Neural progenitor cell (in vitro differentiated cells): ENCODE measurements around the gene MICAL2. TPM values are rescaled to one million over a fixed set of nuclear protein-coding genes. Genes with fewer than 3 reads are reported as not detected.

Experiments used
- DNase-seq: peaks from one replicate; pipeline ENCODE4 v3.0.0-alpha.2; 2016; ENCODE audit warnings: low spot score
- H2AFZ ChIP-seq: fragments of 200-600 bp; sonication (generic); replicated peaks from 2 replicates; pipeline ENCODE4 v1.6.1; 2016; ENCODE audit warnings: antibody characterized with exemption
- H3F3A ChIP-seq: fragments of 200-600 bp; sonication (generic); 2 replicates; pipeline ENCODE4 v1.6.1; 2016; ENCODE audit warnings: antibody characterized with exemption, low read depth
- H3K27ac ChIP-seq: fragments of 200-600 bp; sonication (generic); 2 replicates; pipeline ENCODE4 v1.5.1; 2016; ENCODE audit warnings: mild to moderate bottlenecking
- H3K27me3 ChIP-seq: fragments of 200-600 bp; sonication (generic); 2 replicates; pipeline ENCODE4 v1.6.1; 2016; ENCODE audit warnings: mild to moderate bottlenecking, moderate library complexity
- H3K36me3 ChIP-seq: fragments of 200-600 bp; sonication (generic); 2 replicates; pipeline ENCODE4 v1.5.1; 2016
- H3K4me1 ChIP-seq: fragments of 200-600 bp; sonication (generic); 2 replicates; pipeline ENCODE4 v1.6.1; 2016; ENCODE audit warnings: mixed run types
- H3K4me2 ChIP-seq: fragments of 200-600 bp; sonication (generic); 2 replicates; pipeline ENCODE4 v1.6.1; 2016
- H3K4me3 ChIP-seq: fragments of 200-600 bp; sonication (generic); 2 replicates; pipeline ENCODE4 v1.5.1; 2016
- H3K79me2 ChIP-seq: fragments of 200-600 bp; sonication (generic); 2 replicates; pipeline ENCODE4 v1.6.1; 2016; ENCODE audit warnings: low read depth
- H3K9ac ChIP-seq: fragments of 200-600 bp; sonication (generic); 2 replicates; pipeline ENCODE4 v1.6.1; 2016
- H3K9me3 ChIP-seq: fragments of 200-600 bp; sonication (generic); 2 replicates; pipeline ENCODE4 v1.5.1; 2016; ENCODE audit warnings: low read depth
- H4K20me1 ChIP-seq: fragments of 200-600 bp; sonication (generic); 2 replicates; pipeline ENCODE4 v1.6.1; 2016; ENCODE audit warnings: low read depth
- H3K27ac Mint-ChIP-seq: 3 replicates; pipeline ENCODE4 v1.8.0; 2021; ENCODE audit warnings: mixed read lengths
- H3K27me3 Mint-ChIP-seq: 2 replicates; pipeline ENCODE4 v1.8.0; 2022; ENCODE audit warnings: low read depth, mild to moderate bottlenecking, inconsistent platforms, moderate library complexity, mixed read lengths; ENCODE audit not compliant: insufficient read depth
- H3K36me3 Mint-ChIP-seq: 3 replicates; pipeline ENCODE4 v1.8.0; 2021; ENCODE audit warnings: mixed read lengths
- H3K4me1 Mint-ChIP-seq: 3 replicates; pipeline ENCODE4 v1.8.0; 2021; ENCODE audit warnings: mixed read lengths
- H3K4me3 Mint-ChIP-seq: 3 replicates; pipeline ENCODE4 v1.8.0; 2021; ENCODE audit warnings: mild to moderate bottlenecking, moderate library complexity, mixed read lengths
- H3K9me3 Mint-ChIP-seq: 3 replicates; pipeline ENCODE4 v1.8.0; 2020; ENCODE audit warnings: mixed read lengths
- CTCF ChIP-seq: fragments of 200-600 bp; sonication (generic); IDR thresholded peaks from 2 replicates; pipeline ENCODE4 v1.5.1; 2017; ENCODE audit warnings: antibody characterized with exemption, mild to moderate bottlenecking
- EZH2 ChIP-seq: fragments of 200-600 bp; sonication (generic); IDR thresholded peaks from 2 replicates; pipeline ENCODE4 v1.6.1; 2017; ENCODE audit warnings: antibody characterized with exemption, mild to moderate bottlenecking, moderate library complexity
- EZH2phosphoT487 ChIP-seq: fragments of 200-600 bp; sonication (generic); IDR thresholded peaks from 2 replicates; pipeline ENCODE4 v1.6.1; 2017; ENCODE audit warnings: antibody characterized with exemption
- total RNA-seq: library from RNA; depleted of rRNA; stranded (reverse); fragments of >200 nt; gene quantifications from 2 replicates; pipeline ENCODE4 v1.2.3, GENCODE V29; 2015; ENCODE audit warnings: low replicate concordance

The MICAL2 gene
- total RNA-seq, 1 donor from 2014 or later = 0.60 TPM

- no peaks in the 10 kb centered on the region for H3F3A ChIP-seq
- no peaks in the 10 kb centered on the region for H3K36me3 ChIP-seq
- H3K27me3 ChIP-seq = no peaks in the 10 kb centered on the region
- Mint-ChIP-seq H3K36me3 (no peaks in the 10 kb centered on the region), H3K4me3 (no peak overlapping the region), H3K27ac (no peak overlapping the region), H3K4me1 (peaks cover 9% of the 10 kb centered on the region), H3K9me3 (no peaks in the 10 kb centered on the region), H3K27me3 (peaks cover 5% of the 10 kb centered on the region)
- H3K4me3 ChIP-seq = no peak overlapping the region
- no peak overlapping the region for H2AFZ ChIP-seq
- no peak for DNase-seq
- no peaks in the 10 kb centered on the region for H3K79me2 ChIP-seq
- no peaks in the 10 kb centered on the region for H4K20me1 ChIP-seq
- no peaks in the 10 kb centered on the region for H3K4me1 ChIP-seq
- no peak overlapping the region for H3K9ac ChIP-seq
- TF ChIP-seq EZH2phosphoT487 (no peak), CTCF (no peak), EZH2 (no peak)
- H3K27ac ChIP-seq = no peak overlapping the region
- no peaks in the 10 kb centered on the region for H3K9me3 ChIP-seq
- H3K4me2 ChIP-seq = no peak overlapping the region
Observed at GRCh38 chr11:12258451-12258850, 148.1 kb downstream of the MICAL2 start.

GRCh38 chr11:12259956-12260355 is 149.6 kb downstream of the MICAL2 start:
- no peak for DNase-seq
- Histone ChIP-seq H3F3A (no peaks in the 10 kb centered on the region), H3K4me1 (no peaks in the 10 kb centered on the region), H4K20me1 (no peaks in the 10 kb centered on the region), H3K27ac (no peak overlapping the region), H3K9ac (no peak overlapping the region), H3K27me3 (no peaks in the 10 kb centered on the region), H3K4me2 (no peak overlapping the region), H3K9me3 (no peaks in the 10 kb centered on the region), H3K4me3 (no peak overlapping the region), H2AFZ (no peak overlapping the region), H3K79me2 (no peaks in the 10 kb centered on the region), H3K36me3 (no peaks in the 10 kb centered on the region)
- no peak for TF ChIP-seq EZH2phosphoT487
- TF ChIP-seq CTCF = no peak
- no peak for TF ChIP-seq EZH2
- peaks cover 7% of the 10 kb centered on the region for H3K4me1 Mint-ChIP-seq
- H3K27ac Mint-ChIP-seq = no peak overlapping the region
- peaks cover 11% of the 10 kb centered on the region for H3K27me3 Mint-ChIP-seq
- no peaks in the 10 kb centered on the region for H3K9me3 Mint-ChIP-seq
- no peak overlapping the region for H3K4me3 Mint-ChIP-seq
- H3K36me3 Mint-ChIP-seq = no peaks in the 10 kb centered on the region

- H4K20me1 ChIP-seq = no peaks in the 10 kb centered on the region
- no peak overlapping the region for H3K4me2 ChIP-seq
- no peak overlapping the region for H3K27ac ChIP-seq
- no peaks in the 10 kb centered on the region for H3K9me3 ChIP-seq
- H3K9me3 Mint-ChIP-seq = no peaks in the 10 kb centered on the region
- H3K4me3 Mint-ChIP-seq = no peak overlapping the region
- no peaks in the 10 kb centered on the region for H3K36me3 ChIP-seq
- H3K4me3 ChIP-seq = no peak overlapping the region
- no peaks in the 10 kb centered on the region for H3K36me3 Mint-ChIP-seq
- no peaks in the 10 kb centered on the region for H3K79me2 ChIP-seq
- TF ChIP-seq CTCF (no peak), EZH2phosphoT487 (no peak), EZH2 (no peak)
- H3K9ac ChIP-seq = no peak overlapping the region
- H3K4me1 ChIP-seq = no peaks in the 10 kb centered on the region
- no peak for DNase-seq
- H3K27ac Mint-ChIP-seq = no peak overlapping the region
- no peak overlapping the region for H2AFZ ChIP-seq
- H3F3A ChIP-seq = no peaks in the 10 kb centered on the region
- H3K27me3 Mint-ChIP-seq = peaks cover 6% of the 10 kb centered on the region
- H3K4me1 Mint-ChIP-seq = peaks cover 6% of the 10 kb centered on the region
- H3K27me3 ChIP-seq = no peaks in the 10 kb centered on the region
Observed at GRCh38 chr11:12260731-12261521, 150.5 kb downstream of the MICAL2 start.
